ENCODE data around the gene RALB.

DNA sequence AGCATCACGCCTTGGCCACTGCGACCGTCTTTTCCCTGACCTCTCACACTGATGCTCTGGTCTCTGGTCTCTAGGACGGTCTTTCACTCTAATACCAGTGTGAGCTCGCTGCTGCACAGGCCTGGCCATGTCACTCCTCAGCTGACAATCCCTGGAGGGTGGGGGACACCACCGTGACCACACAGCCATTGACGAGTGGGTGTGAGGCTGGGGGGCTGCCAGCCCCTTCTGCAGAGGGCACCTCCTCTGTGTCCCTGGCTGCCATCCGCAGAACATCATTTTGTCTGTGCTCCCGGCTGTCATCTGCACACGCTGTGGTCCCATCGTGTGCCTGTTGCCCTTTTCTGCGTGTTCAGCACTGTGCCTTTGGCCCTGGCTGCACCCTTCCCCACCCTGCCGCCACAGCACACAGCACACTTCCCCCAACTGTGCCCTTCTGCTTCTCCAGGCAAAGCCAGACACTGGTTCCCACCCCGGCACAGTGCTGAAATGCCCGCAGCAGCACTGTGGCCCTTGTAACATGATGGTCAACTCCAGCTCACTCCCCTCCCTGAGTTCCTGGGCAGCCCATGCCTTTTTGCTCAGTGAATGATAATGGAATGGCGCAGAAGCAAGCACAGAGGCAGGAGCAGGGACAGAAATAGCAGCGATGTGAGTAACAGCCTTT, 62.8 kb downstream of the RALB start:
- no peak for TF ChIP-seq POLR2AphosphoS5 (IDR thresholded peaks at IDR 0.05)
- TF ChIP-seq, protein P1, sequence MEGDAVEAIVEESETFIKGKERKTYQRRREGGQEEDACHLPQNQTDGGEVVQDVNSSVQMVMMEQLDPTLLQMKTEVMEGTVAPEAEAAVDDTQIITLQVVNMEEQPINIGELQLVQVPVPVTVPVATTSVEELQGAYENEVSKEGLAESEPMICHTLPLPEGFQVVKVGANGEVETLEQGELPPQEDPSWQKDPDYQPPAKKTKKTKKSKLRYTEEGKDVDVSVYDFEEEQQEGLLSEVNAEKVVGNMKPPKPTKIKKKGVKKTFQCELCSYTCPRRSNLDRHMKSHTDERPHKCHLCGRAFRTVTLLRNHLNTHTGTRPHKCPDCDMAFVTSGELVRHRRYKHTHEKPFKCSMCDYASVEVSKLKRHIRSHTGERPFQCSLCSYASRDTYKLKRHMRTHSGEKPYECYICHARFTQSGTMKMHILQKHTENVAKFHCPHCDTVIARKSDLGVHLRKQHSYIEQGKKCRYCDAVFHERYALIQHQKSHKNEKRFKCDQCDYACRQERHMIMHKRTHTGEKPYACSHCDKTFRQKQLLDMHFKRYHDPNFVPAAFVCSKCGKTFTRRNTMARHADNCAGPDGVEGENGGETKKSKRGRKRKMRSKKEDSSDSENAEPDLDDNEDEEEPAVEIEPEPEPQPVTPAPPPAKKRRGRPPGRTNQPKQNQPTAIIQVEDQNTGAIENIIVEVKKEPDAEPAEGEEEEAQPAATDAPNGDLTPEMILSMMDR (IDR thresholded peaks at IDR 0.05): no peak
